Cardiac muscle cell (in vitro differentiated cells and primary cell): ENCODE data around the gene PXT1. TPM values are rescaled to one million over a fixed set of nuclear protein-coding genes. Genes with fewer than 3 reads are reported as not detected.

ENCODE experiments used
- DNase-seq, 2 donors: peaks; one replicate each; pipeline versions ENCODE4 v3.0.0 to v3.0.0-alpha.2; 2010 to 2017; ENCODE audit warnings: low read depth in 1 of 2, low spot score in 1 of 2
- H3K27ac ChIP-seq: fragments of 200-600 bp; sonication (generic); 2 replicates; pipeline ENCODE4 v1.5.1; 2016
- H3K27me3 ChIP-seq: fragments of 200-600 bp; sonication (generic); 2 replicates; pipeline ENCODE4 v1.6.0; 2016; ENCODE audit warnings: control low read depth
- H3K36me3 ChIP-seq: fragments of 200-600 bp; sonication (generic); 2 replicates; pipeline ENCODE4 v1.5.1; 2016; ENCODE audit warnings: control low read depth
- H3K4me1 ChIP-seq: fragments of 200-600 bp; sonication (generic); 2 replicates; pipeline ENCODE4 v1.8.1; 2017; ENCODE audit warnings: low read depth, mild to moderate bottlenecking, mixed run types
- H3K4me3 ChIP-seq: fragments of 200-600 bp; sonication (generic); 2 replicates; pipeline ENCODE4 v1.5.1; 2016; ENCODE audit warnings: mild to moderate bottlenecking
- H3K9me3 ChIP-seq: fragments of 200-600 bp; sonication (generic); 2 replicates; pipeline ENCODE4 v1.5.1; 2017; ENCODE audit warnings: low read depth, mild to moderate bottlenecking, control low read depth
- CTCF ChIP-seq: IDR thresholded peaks from 2 replicates; pipeline ENCODE4 v1.5.1; 2012; ENCODE audit warnings: low read depth, mild to moderate bottlenecking, low read length
- polyA plus RNA-seq: library from polyadenylated mRNA; unstranded; fragments of >200 nt; fragmentation: Nextera tagmentation; extraction: Ambion mirVana; gene quantifications from 2 replicates; pipeline ENCODE4 v1.2.1, GENCODE V29; 2016
- total RNA-seq: library from RNA; depleted of rRNA; stranded (reverse); fragments of >200 nt; gene quantifications from 2 replicates; pipeline ENCODE4 v1.2.3, GENCODE V29; 2016

The PXT1 gene, protein sequence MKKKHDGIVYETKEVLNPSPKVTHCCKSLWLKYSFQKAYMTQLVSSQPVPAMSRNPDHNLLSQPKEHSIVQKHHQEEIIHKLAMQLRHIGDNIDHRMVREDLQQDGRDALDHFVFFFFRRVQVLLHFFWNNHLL
- not detected in 2 replicates for total RNA-seq
- 0.31 and 0.45 TPM in 2 replicates for polyA plus RNA-seq

DNA sequence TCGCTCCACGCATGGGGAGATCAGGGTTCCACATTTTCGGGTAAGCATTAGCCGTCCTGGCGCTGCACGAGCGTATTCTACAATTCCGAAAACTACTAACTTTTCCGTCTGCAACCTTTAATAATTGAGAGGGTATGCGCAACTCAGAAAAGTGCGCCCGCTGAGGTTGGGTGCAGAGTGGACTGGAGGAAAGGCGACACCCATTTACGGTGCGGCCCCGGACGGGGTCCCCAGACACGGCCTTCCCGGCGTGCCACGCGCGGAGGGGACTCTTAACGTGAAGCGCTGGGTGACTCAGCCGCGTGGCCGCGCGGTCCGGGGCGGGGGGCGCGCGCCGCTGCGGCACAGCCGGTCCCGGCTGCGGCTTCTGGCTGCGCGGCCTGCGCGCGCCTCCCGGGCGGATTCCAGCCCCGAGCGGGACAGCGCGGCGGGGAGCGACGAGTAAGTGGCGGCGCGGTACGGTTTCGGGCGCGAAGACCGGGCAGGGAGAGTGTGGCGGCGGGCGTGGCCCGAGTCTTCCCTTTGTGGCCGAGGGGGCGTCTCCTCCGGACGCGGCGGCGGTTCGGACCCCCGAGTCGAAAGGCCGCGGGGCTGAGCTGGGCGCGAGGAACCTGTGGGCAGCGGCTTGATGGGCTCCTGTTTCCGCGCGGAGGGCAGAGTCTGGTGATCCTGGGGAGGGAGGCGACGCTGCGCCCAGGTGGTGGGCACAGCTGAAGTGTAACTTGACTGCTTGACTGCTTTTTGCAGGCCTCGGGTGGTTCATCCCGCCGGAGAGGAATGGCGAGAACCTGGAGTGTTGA lies at the start of gene PXT1, which contains the start of gene KCTD20:
PXT1 (minus strand) TSS at position 184 of the 800 bp plus-strand sequence. CDS start 16,772 bp downstream, outside the sequence.
KCTD20 (plus strand) TSS at position 330 of the 800 bp plus-strand sequence. CDS start 27,098 bp downstream, outside the sequence.
- H3K9me3 ChIP-seq: no peaks in the 10 kb centered on the region
- peak within 1 kb of the TSS; percentile 98 for H3K27ac ChIP-seq
- peak; percentile 91 to 92 for DNase-seq
- H3K4me3 ChIP-seq: peak within 1 kb of the TSS; percentile 99
- H3K36me3 ChIP-seq: no peaks in the 10 kb centered on the region
- peaks cover 18% of the 10 kb centered on the region for H3K4me1 ChIP-seq
- H3K27me3 ChIP-seq: no peaks in the 10 kb centered on the region
- no peak for TF ChIP-seq CTCF

GRCh38 chr6:36492092-36492491 lies 49.4 kb upstream of the PXT1 start:
- no peak for TF ChIP-seq CTCF
- Histone ChIP-seq H3K27ac (no peak overlapping the region), H3K36me3 (peaks cover 35% of the 10 kb centered on the region)

GRCh38 chr6:36491378-36491965 lies 48.8 kb upstream of the PXT1 start:
- Histone ChIP-seq H3K36me3 (peaks cover 28% of the 10 kb centered on the region), H3K4me1 (peaks cover 12% of the 10 kb centered on the region)
- DNase-seq: peak in 1 of 2 donors; percentile 12

More at GRCh38 chr6:36492092-36492491, 49.4 kb upstream of the PXT1 start:
- no peaks in the 10 kb centered on the region for H3K9me3 ChIP-seq
- H3K27me3 ChIP-seq: no peaks in the 10 kb centered on the region
- H3K4me1 ChIP-seq: peaks cover 12% of the 10 kb centered on the region
- H3K4me3 ChIP-seq: no peak overlapping the region
- no peak for DNase-seq

DNA sequence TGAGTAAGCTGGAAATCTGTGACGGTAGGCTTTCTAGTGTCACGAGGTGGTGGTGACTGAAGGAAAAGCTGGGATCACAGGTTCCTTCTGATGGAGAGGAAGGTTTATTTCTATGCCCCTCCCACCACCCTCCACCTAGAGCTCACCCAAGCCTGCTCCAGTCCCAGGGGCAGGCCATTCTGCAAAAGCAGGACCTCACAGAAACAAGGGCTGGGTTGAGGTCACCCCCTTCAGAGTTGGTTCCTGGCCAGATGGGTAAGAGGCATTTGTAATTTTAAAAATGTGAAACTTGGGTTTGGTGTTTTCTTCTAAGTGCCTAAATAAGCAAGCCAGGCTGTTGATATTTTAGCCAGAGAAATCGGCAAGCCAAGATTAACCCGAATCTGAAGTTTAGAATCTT lies 46.8 kb upstream of the PXT1 start:
- H3K27me3 ChIP-seq: no peaks in the 10 kb centered on the region
- no peak for DNase-seq
- no peak overlapping the region for H3K4me3 ChIP-seq
- TF ChIP-seq CTCF: no peak
- H3K9me3 ChIP-seq: no peaks in the 10 kb centered on the region
- H3K4me1 ChIP-seq: peaks cover 12% of the 10 kb centered on the region
- peaks cover 18% of the 10 kb centered on the region for H3K36me3 ChIP-seq
- peak overlapping the region; percentile 4 for H3K27ac ChIP-seq

More at GRCh38 chr6:36491378-36491965, 48.8 kb upstream of the PXT1 start:
- Histone ChIP-seq H3K27ac (no peak overlapping the region), H3K4me3 (no peak overlapping the region), H3K27me3 (no peaks in the 10 kb centered on the region), H3K9me3 (no peaks in the 10 kb centered on the region)
- TF ChIP-seq CTCF: no peak

- Histone ChIP-seq H3K9me3 (no peaks in the 10 kb centered on the region), H3K4me3 (no peak overlapping the region), H3K4me1 (peaks cover 12% of the 10 kb centered on the region), H3K27ac (peak overlapping the region; percentile 37), H3K36me3 (peaks cover 12% of the 10 kb centered on the region), H3K27me3 (no peaks in the 10 kb centered on the region)
- DNase-seq: peak in 1 of 2 donors; percentile 4
- TF ChIP-seq CTCF: no peak
Measured at GRCh38 chr6:36488221-36488620, 45.6 kb upstream of the PXT1 start.
